PC-9 (cell line): ENCODE results near the gene TBATA. TPM values are rescaled to one million over a fixed set of nuclear protein-coding genes. Genes with fewer than 3 reads are reported as not detected.

Experiments
- BruUV-seq: library from RNA; stranded (reverse); fragments of 400-500 nt; replicated peaks from 2 replicates; lab custom pipeline; 2021; lab: Mats Ljungman, UMichigan
- CTCF ChIA-PET: fragments of 300-600 bp; sonication (Branson Sonifier 250); formaldehyde crosslinking; loops from one replicate; lab custom pipeline; 2022; ENCODE audit warnings: antibody characterized with exemption; lab: Charles Lee
- POLR2A ChIA-PET: fragments of 300-600 bp; sonication (Branson Sonifier 250); formaldehyde crosslinking; loops from one replicate; lab custom pipeline; 2022; ENCODE audit warnings: antibody characterized with exemption; ENCODE audit not compliant: unreplicated experiment; lab: Charles Lee
- DNase-seq, 2 experiments: peaks; one replicate each; pipeline versions ENCODE4 v3.0.0 to v3.0.0-alpha.2; 2015 to 2022; ENCODE audit warnings: mixed read lengths in 1 of 2
- H2AFZ ChIP-seq: fragments of 200-600 bp; sonication (generic); 2 replicates; pipeline ENCODE4 v1.8.1; 2017; ENCODE audit warnings: antibody characterized with exemption
- H3F3A ChIP-seq: fragments of 200-600 bp; sonication (generic); 2 replicates; pipeline ENCODE4 v1.8.1; 2017; ENCODE audit warnings: antibody characterized with exemption, mild to moderate bottlenecking, low read depth; ENCODE audit not compliant: insufficient read depth
- H3K27ac ChIP-seq: fragments of 200-600 bp; sonication (generic); 2 replicates; pipeline ENCODE4 v1.6.1; 2016; ENCODE audit warnings: mixed run types
- H3K27me3 ChIP-seq: fragments of 200-600 bp; sonication (generic); 2 replicates; pipeline ENCODE4 v1.6.1; 2016; ENCODE audit warnings: low read depth, mixed run types; ENCODE audit not compliant: insufficient read depth
- H3K36me3 ChIP-seq: fragments of 200-600 bp; sonication (generic); 2 replicates; pipeline ENCODE4 v1.6.1; 2016; ENCODE audit warnings: low read depth, mixed run types
- H3K4me1 ChIP-seq: fragments of 200-600 bp; sonication (generic); replicated peaks from 2 replicates; pipeline ENCODE4 v1.6.1; 2016; ENCODE audit warnings: mixed run types; ENCODE audit not compliant: insufficient read depth
- H3K4me2 ChIP-seq: fragments of 200-600 bp; sonication (generic); 2 replicates; pipeline ENCODE4 v1.6.1; 2017; ENCODE audit warnings: mixed run types
- H3K4me3 ChIP-seq: fragments of 200-600 bp; sonication (generic); 2 replicates; pipeline ENCODE4 v1.6.1; 2016; ENCODE audit warnings: mixed run types
- H3K79me2 ChIP-seq: fragments of 200-600 bp; sonication (generic); 2 replicates; pipeline ENCODE4 v1.6.1; 2017; ENCODE audit warnings: low read depth, mixed run types
- H3K9me2 ChIP-seq: fragments of 200-600 bp; sonication (generic); 2 replicates; pipeline ENCODE4 v1.8.1; 2017; ENCODE audit warnings: mild to moderate bottlenecking; ENCODE audit not compliant: insufficient read depth
- H3K9me3 ChIP-seq: fragments of 200-600 bp; sonication (generic); 2 replicates; pipeline ENCODE4 v1.8.1; 2016; ENCODE audit warnings: low read depth; ENCODE audit not compliant: insufficient read depth
- H4K20me1 ChIP-seq: fragments of 200-600 bp; sonication (generic); 2 replicates; pipeline ENCODE4 v1.8.1; 2017; ENCODE audit not compliant: insufficient read depth
- CTCF ChIP-seq: fragments of 200-600 bp; sonication (generic); conservative IDR thresholded peaks from 2 replicates; pipeline ENCODE4 v1.6.1; 2017; ENCODE audit warnings: mixed run types, antibody characterized with exemption, mild to moderate bottlenecking, moderate library complexity
- EZH2 ChIP-seq: fragments of 200-600 bp; sonication (generic); IDR thresholded peaks from 2 replicates; pipeline ENCODE4 v1.8.0; 2017; ENCODE audit warnings: antibody characterized with exemption, low read depth
- intact Hi-C: fragments of 100-400 bp; cut with micrococcal nuclease; formaldehyde crosslinking; loops from one replicate; pipeline ENCODE4 v1.10.0; 2022; ENCODE audit not compliant: unreplicated experiment
- total RNA-seq: library from RNA; stranded (reverse); gene quantifications from 2 replicates; pipeline ENCODE4 v1.2.3, GENCODE V29; 2021

The TBATA gene
- total RNA-seq, 1 experiment from 2014 or later = not detected

GRCh38 chr10:70758757-70759514 is 26.2 kb downstream of the TBATA start:
- H3K4me2 ChIP-seq = peak overlapping the region; percentile 27; the same call in 1 of the 2 replicates
- intact Hi-C loops = loop anchor here (1.0 to 5.0 kb wide), 5 partner anchors 87 to 298 kb away; partner anchors contain the start of gene ADAMTS14
- ChIA-PET CTCF (interaction anchor here (0.7 to 1.2 kb wide), 2 partner anchors 209 to 520 kb away, joined by 3 to 5 read pairs; no protein-coding TSS in a partner anchor), POLR2A (interaction anchor here (0.6 kb wide), 1 partner anchor 14 kb away, joined by 4 read pairs; no protein-coding TSS in a partner anchor)
- H3K4me1 ChIP-seq = peaks cover 19% of the 10 kb centered on the region
- no peaks in the 10 kb centered on the region for H3K9me3 ChIP-seq
- H3F3A ChIP-seq = no peaks in the 10 kb centered on the region
- no peaks in the 10 kb centered on the region for H3K9me2 ChIP-seq
- H3K79me2 ChIP-seq = no peaks in the 10 kb centered on the region
- H4K20me1 ChIP-seq = no peaks in the 10 kb centered on the region
- H3K36me3 ChIP-seq = no peaks in the 10 kb centered on the region
- TF ChIP-seq EZH2 (no peak), CTCF (peak; percentile 84)
- peak; percentile 51 to 66 for DNase-seq
- H3K27ac ChIP-seq = no peak overlapping the region
- peak overlapping the region; percentile 34; the same call in 1 of the 2 replicates for H2AFZ ChIP-seq
- BruUV-seq = no TSS peak
- no peak overlapping the region for H3K4me3 ChIP-seq
- H3K27me3 ChIP-seq = no peaks in the 10 kb centered on the region

- CTCF ChIA-PET = no interaction called here
- no peak for DNase-seq
- Histone ChIP-seq H3K27ac (no peak overlapping the region), H3F3A (no peaks in the 10 kb centered on the region), H3K4me2 (no peak overlapping the region), H3K4me1 (peaks cover 16% of the 10 kb centered on the region), H3K9me2 (no peaks in the 10 kb centered on the region), H3K4me3 (no peak overlapping the region), H3K79me2 (no peaks in the 10 kb centered on the region), H3K36me3 (no peaks in the 10 kb centered on the region), H3K9me3 (no peaks in the 10 kb centered on the region), H3K27me3 (no peaks in the 10 kb centered on the region), H2AFZ (no peak overlapping the region), H4K20me1 (no peaks in the 10 kb centered on the region)
- TF ChIP-seq EZH2 (no peak), CTCF (no peak)
- no TSS peak for BruUV-seq
- POLR2A ChIA-PET = no interaction called here
- intact Hi-C loops = loop anchor here (5.0 kb wide), 1 partner anchor 86 kb away; the partner anchor contains the start of gene ADAMTS14
Observed at GRCh38 chr10:70757856-70758255, 27.3 kb downstream of the TBATA start.

- Histone ChIP-seq H3K4me3 (no peak overlapping the region), H3F3A (no peaks in the 10 kb centered on the region), H3K36me3 (no peaks in the 10 kb centered on the region), H3K27ac (no peak overlapping the region), H4K20me1 (no peaks in the 10 kb centered on the region), H3K79me2 (no peaks in the 10 kb centered on the region), H3K4me1 (peaks cover 10% of the 10 kb centered on the region), H3K27me3 (no peaks in the 10 kb centered on the region), H3K9me3 (no peaks in the 10 kb centered on the region), H3K4me2 (no peak overlapping the region), H2AFZ (no peak overlapping the region), H3K9me2 (no peaks in the 10 kb centered on the region)
- ChIA-PET CTCF (no interaction called here), POLR2A (no interaction called here)
- BruUV-seq = no TSS peak
- TF ChIP-seq CTCF (no peak), EZH2 (no peak)
- DNase-seq = no peak
- intact Hi-C loops = loop anchor here (5.0 kb wide), 1 partner anchor 85 kb away; the partner anchor contains the start of gene ADAMTS14
Observed at GRCh38 chr10:70756700-70757360, 28.3 kb downstream of the TBATA start.
